HL-60 (cell line): Measurements from ENCODE around the gene PARD6G.

Experiments
- CTCF ChIP-seq: IDR thresholded peaks from one replicate; pipeline ENCODE4 v1.5.1; 2011; ENCODE audit warnings: low read length, control low read depth, inconsistent platforms; ENCODE audit not compliant: insufficient read depth
- GABPA ChIP-seq: IDR thresholded peaks from 2 replicates; pipeline ENCODE4 v1.6.1; 2012; ENCODE audit warnings: low read depth
- POLR2AphosphoS5 ChIP-seq: IDR thresholded peaks from 2 replicates; pipeline ENCODE4 v1.6.1; 2012; ENCODE audit warnings: low read depth
- SPI1 ChIP-seq: IDR thresholded peaks from 2 replicates; pipeline ENCODE4 v1.6.1; 2012; ENCODE audit warnings: low read depth, mild to moderate bottlenecking, borderline replicate concordance
- TF ChIP-seq, protein P1 (sequence below): IDR thresholded peaks from 2 replicates; pipeline ENCODE4 v1.6.1; 2012; ENCODE audit warnings: low read depth; ENCODE audit not compliant: insufficient replicate concordance

- no peak for TF ChIP-seq CTCF
- no peak for TF ChIP-seq POLR2AphosphoS5
- TF ChIP-seq SPI1: no peak
- TF ChIP-seq, protein P1, sequence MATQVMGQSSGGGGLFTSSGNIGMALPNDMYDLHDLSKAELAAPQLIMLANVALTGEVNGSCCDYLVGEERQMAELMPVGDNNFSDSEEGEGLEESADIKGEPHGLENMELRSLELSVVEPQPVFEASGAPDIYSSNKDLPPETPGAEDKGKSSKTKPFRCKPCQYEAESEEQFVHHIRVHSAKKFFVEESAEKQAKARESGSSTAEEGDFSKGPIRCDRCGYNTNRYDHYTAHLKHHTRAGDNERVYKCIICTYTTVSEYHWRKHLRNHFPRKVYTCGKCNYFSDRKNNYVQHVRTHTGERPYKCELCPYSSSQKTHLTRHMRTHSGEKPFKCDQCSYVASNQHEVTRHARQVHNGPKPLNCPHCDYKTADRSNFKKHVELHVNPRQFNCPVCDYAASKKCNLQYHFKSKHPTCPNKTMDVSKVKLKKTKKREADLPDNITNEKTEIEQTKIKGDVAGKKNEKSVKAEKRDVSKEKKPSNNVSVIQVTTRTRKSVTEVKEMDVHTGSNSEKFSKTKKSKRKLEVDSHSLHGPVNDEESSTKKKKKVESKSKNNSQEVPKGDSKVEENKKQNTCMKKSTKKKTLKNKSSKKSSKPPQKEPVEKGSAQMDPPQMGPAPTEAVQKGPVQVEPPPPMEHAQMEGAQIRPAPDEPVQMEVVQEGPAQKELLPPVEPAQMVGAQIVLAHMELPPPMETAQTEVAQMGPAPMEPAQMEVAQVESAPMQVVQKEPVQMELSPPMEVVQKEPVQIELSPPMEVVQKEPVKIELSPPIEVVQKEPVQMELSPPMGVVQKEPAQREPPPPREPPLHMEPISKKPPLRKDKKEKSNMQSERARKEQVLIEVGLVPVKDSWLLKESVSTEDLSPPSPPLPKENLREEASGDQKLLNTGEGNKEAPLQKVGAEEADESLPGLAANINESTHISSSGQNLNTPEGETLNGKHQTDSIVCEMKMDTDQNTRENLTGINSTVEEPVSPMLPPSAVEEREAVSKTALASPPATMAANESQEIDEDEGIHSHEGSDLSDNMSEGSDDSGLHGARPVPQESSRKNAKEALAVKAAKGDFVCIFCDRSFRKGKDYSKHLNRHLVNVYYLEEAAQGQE: no peak
- TF ChIP-seq GABPA: no peak
Observed at GRCh38 chr18:80250740-80251364, 3.5 kb upstream of the PARD6G start.
